ENCODE data around the gene ALX4.

ALX4 gene

GRCh38 chr11:44334356-44335004 lies 24.5 kb upstream of the ALX4 start:
- no peak for DNase-seq

DNA sequence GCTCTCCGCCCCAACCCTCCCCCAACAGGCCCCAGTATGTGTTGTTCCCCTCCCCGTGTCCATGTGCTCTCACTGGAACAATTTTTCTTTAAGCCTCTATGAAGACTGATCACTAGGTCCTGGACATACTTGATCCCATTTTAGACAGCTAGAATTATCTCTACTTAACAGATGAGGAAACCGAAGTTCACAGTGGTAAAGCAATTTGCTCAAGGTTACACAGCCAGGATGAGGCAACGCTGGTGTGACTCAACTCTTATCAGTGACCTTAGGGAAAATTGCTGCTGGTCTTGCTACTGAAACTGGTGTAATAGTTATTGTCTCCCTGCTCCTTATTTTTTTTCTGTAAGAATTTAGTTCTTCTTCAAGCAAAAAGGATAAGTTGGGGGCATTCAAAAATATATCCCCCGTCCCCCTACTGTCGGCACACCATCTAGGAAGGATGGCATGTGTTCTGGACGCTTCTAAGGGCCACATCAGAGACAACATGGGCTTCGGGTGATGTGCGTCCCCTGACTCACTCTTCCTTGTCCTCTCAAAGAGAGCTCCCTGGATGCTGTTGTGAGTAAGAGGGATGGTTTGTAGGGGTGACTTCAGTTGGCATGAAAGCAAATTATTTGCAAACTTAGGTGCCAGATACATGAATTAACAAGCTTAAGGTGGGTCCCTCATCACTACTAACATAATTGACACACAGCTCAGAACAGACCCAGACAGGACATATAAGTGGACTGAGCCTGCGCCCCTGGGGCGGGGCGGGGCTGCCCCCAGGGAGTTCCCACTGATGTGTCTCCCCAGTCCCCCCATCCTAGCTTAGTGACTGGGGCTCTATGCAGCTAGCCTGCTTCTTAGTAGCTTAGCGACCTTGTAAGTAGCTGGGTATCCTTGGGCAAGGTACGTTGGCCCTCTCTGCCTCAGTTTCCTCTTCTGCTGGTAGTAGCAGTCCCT lies 23.6 kb upstream of the ALX4 start:
- no peak for DNase-seq

DNA sequence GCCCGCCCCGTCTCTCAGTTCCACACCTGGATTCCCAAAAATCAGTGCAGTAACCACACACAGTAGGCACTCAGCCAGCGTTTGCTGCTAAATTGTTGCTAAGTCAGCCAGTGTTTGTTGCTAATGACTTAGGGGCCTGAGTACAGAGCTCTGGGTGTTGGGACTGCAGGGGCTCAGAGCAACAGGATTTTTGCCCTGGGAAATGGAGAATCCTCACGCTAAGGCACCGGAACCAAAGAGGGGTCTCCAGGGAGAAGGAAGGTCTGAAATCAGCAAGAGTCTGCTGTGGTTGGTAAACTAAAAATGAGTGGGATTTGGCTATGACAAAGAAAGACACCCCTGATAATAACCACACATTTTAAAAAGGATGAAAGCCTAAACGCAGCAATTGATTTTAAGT lies 22.7 kb upstream of the ALX4 start:
- no peak for DNase-seq

GRCh38 chr11:44329472-44330230 lies 19.7 kb upstream of the ALX4 start:
- DNase-seq: peak in 1 of 2 experiments; percentile 33

DNA sequence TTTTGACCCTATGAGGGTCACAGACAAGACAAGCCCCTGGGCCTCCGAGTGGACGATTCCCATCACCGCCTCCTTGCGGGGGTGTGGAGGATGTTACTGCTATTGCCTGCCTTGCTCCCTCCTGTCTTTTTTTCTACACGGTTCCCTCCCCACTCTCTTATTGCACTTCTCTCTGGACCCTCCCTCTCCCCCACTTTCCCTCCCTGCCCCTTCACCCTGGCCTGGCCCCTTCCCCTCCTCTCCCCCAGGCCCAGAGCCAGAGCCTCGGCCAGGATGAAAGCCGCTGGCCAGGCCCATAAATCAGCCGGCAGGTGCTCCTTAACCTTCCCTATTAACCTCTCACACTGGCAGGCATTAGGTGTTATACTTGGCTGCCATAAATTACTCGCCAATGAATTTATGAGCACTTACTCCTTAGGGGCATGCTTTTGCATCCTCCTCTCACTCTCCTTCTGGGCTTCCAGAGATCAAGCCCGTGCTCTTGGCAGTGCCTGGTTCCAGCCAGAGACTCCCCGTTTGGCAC lies 18.3 kb upstream of the ALX4 start:
- no peak for DNase-seq

GRCh38 chr11:44327730-44328129 lies 17.8 kb upstream of the ALX4 start:
- DNase-seq: no peak

GRCh38 chr11:44326615-44327475 lies 16.9 kb upstream of the ALX4 start:
- DNase-seq: no peak

- DNase-seq: no peak
These were observed 15.8 kb upstream of the ALX4 start for GRCh38 chr11:44325698-44326097.

- DNase-seq: peak in 1 of 2 experiments; percentile 50
These were observed 15.0 kb upstream of the ALX4 start for GRCh38 chr11:44324749-44325525.

DNA sequence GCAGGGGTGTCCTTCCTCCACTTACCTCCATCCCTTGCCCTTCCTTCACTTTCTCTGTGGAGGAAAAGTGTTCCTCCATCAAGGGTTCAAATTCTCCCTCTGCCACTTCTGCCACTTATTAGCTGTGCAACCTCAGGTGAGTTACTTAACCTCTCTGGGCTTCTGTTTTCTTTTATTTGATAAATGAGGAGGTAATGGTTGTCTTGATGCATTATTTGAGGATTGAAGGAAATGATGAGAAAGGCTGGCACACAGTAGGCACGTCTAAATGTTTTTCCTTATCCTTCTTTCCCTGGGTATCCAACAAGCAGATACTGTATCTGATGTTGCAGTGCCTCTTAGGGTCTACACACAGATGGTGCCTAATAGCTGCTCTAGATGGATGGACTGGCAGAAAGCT lies 14.3 kb upstream of the ALX4 start:
- DNase-seq: no peak

DNA sequence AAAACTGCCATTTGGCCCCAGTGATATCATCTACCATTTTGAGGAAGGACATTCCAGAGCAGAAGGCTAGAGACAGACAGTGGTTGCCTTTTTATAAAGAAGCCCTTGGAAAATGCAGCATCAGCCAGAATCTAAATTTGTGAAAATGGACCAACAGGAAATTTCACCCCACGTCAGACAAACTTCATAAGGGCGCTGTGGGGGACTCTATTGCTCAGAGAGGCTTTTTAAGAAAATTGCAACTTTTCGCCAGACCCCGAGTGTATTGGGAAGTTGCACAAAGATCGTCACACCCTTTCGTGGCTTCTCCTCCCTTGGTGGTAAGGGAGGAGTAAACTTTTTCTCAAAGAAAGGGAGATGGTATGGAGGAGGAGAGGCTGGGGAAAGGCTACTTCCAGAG lies 12.3 kb upstream of the ALX4 start:
- no peak for DNase-seq

DNA sequence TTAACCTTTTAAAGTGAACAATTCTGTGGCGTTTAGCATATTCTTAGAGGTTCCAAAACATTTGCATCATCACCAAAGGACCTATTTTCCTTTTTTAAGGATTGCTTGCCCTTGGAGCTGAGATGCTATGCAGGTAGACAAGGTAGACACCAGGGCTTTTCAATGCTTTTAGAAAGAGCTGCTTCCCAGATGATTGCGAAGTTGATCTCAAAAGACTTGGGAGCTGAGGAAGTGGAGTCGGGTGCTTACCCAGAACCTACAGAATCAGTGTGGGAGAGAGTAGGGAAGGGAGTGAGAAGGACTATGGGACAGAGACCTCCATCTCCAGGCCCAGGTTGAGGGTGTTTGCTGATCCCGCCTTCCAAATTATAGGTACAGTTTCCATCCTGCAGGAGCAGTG lies 11.1 kb upstream of the ALX4 start:
- DNase-seq: no peak

- no peak for DNase-seq
These were observed 10.5 kb upstream of the ALX4 start for GRCh38 chr11:44320289-44320973.

DNA sequence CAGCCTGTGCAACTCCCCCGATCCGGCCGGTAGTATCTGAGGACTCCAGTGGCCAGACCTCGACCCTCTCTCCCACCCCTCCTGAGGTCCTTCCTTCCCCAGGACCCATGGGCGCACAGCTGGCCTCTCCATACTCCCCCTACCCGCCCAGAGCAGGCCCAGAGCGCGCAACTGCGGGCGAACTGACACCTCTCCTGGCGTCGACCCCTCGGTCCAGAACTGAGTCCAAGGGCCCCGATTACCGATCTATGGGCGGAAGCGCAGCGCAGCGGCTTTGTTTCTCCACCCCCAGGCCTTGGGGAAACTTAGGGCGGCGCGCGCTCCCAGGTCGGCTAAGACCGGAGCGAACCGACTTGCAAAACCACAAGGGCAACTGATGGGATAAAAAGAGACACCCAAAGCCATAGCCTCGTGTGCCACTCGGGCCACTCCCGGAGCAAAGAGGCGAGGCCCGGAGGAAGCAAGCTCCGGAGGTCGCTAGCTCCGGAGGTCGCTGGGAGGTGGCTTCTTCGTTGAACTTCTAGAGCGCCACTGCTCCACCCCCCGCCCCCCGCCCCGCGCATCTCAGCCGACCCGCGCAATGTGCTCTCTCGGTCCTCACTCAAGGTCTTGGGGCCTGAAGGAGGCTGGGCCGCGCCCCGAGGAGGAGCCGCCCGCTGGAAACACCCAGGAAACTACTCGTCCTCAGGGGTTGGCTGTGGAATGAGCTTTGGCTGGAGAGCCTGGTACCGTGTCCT lies 9.8 kb upstream of the ALX4 start:
- no peak for DNase-seq

GRCh38 chr11:44319170-44319551 lies 9.2 kb upstream of the ALX4 start:
- DNase-seq: no peak

DNA sequence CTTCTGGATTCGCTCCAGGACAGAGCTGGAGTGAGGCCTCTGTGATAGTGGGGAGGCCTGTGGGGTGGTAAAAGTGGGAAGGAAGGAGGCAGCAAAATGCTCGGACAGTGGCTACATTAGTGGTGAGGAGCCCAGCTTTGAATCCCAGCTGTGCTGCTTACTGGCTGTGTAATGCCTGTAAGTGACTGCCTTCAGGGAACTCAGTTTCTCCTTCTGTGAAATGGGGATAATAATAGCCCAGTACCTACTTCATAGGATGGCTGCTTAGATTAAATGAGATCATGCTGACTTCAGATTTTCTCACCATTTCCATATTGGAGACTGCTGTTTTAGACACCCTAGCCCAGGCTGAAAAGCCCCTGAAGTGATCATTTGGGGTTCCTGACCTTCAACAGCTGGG lies 8.4 kb upstream of the ALX4 start:
- no peak for DNase-seq

DNA sequence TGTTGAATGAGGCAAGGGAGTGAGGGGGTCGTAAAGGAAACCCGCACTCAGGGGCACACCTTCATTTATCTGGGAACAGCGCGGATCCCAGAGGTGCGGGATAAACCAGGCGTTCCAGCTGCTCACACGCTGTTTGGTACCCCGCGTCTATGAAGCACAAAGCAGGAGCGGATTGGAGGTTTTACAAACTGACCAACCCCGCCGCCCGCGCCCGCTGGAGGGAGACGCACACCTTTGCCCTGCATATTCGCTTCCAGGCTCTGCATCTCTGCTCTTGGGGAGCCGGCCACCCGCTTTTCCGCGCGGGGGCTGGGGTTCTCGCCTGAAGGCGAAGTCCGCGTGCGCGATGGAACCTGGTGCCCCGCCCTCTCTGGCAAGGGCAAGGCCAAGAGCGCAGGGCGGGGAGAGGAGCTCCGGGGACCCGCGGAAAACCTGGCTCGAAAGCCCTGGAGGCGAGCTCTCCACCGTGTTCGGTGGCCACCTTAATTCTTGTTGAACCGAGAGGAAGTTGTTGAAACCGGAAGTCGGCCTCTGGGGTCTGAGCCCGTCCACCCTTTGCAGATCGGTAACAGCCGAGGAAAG lies 6.8 kb upstream of the ALX4 start:
- peak; percentile 46 to 71 for DNase-seq

DNA sequence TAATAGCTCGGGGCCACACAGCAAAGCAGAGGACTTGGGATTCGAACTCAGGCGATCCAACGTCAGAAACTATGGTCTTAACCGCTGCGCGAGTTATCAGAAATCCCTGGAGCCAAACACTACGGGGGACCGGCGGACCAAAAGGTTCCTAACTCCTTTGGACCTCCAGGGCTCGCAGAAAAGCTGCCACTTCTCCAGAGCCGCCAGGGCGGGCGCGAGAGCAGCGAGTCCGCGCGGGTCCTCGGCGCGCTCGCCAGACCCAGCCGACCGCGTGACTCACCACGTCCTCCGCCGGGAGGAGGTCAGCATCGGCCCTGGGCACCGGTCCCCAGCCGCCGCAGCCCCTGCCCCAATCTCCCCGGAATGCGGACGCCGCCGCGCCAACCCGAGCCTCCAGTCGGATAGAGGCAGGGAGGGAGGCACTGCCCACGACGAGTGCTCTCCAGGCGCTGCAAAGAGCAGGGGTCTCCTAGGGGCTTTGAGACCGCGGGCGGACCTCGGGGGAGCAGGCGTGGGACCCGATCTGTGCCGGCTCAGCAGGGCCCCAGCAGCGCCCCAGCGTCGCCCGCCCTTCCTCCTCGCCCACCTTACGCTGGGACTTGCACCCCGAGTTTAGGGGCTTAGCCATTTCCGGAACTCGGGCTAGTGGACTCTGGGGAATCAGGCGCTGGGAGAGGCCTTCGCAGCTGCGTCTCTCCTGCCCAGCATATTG lies 6.2 kb upstream of the ALX4 start:
- DNase-seq: peak in 1 of 2 experiments; percentile 42

- DNase-seq: no peak
These were observed 4.8 kb upstream of the ALX4 start for GRCh38 chr11:44314733-44315132.

Data from NCI-H2081 (cell line).